ENCODE data around the gene THBS1. TPM values are rescaled to one million over a fixed set of nuclear protein-coding genes. Genes with fewer than 3 reads are reported as not detected.

The THBS1 gene
- total RNA-seq (2022; extraction: Qiagen RNA extraction; ENCODE audit: low read depth): 29.2 to 48.5 TPM (median 39.2 TPM) in 5 replicates

DNA sequence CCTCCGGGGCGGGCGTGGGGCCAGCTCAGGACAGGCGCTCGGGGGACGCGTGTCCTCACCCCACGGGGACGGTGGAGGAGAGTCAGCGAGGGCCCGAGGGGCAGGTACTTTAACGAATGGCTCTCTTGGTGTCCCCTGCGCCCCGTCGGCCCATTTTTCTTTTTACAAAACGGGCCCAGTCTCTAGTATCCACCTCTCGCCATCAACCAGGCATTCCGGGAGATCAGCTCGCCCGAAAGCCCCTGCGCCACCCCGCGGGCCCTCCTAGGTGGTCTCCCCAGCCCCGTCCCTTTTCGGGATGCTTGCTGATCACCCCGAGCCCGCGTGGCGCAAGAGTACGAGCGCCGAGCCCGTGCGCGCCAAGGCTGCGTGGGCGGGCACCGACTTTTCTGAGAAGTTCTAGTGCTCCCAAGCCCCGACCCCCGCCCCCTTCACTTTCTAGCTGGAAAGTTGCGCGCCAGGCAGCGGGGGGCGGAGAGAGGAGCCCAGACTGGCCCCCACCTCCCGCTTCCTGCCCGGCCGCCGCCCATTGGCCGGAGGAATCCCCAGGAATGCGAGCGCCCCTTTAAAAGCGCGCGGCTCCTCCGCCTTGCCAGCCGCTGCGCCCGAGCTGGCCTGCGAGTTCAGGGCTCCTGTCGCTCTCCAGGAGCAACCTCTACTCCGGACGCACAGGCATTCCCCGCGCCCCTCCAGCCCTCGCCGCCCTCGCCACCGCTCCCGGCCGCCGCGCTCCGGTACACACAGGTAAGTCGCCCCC is at the start of gene THBS1:
Gene THBS1 (plus strand): TSS at position 595 of the 757 bp plus-strand sequence. CDS start 779 bp downstream, outside the sequence.

Other genes starting within 250 kb of the THBS1 start
- gene FSIP1, start 201.8 kb downstream of the THBS1 start, total RNA-seq (2022; extraction: Qiagen RNA extraction; ENCODE audit: low read depth): 0.32 to 1.0 TPM (median 0.59 TPM) in 5 replicates

Measured in A549 treated with RU486 at 1 μM for 4 hours (cell line).